ENCODE measurements around the gene LGR4. TPM values are rescaled to one million over a fixed set of nuclear protein-coding genes. Genes with fewer than 3 reads are reported as not detected.

LGR4 gene
- total RNA-seq, 1 donor from 2014 or later = 49.2 TPM

- DNase-seq (ENCODE audit: low spot score) = no peak
Observed at GRCh38 chr11:27427183-27427980, 45.2 kb downstream of the LGR4 start.

- no peak for DNase-seq (ENCODE audit: low spot score)
Observed at GRCh38 chr11:27425814-27426213, 46.8 kb downstream of the LGR4 start.

- DNase-seq (ENCODE audit: low spot score) = no peak
Observed at GRCh38 chr11:27423125-27423524, 49.5 kb downstream of the LGR4 start.

GRCh38 chr11:27421819-27422494 lies 50.6 kb downstream of the LGR4 start:
- no peak for DNase-seq (ENCODE audit: low spot score)

- no peak for DNase-seq (ENCODE audit: low spot score)
Observed at GRCh38 chr11:27420722-27421572, 51.6 kb downstream of the LGR4 start.

GRCh38 chr11:27420217-27420616 lies 52.4 kb downstream of the LGR4 start:
- no peak for DNase-seq (ENCODE audit: low spot score)

- no peak for DNase-seq (ENCODE audit: low spot score)
Observed at GRCh38 chr11:27418356-27418755, 54.2 kb downstream of the LGR4 start.

GRCh38 chr11:27416568-27417176 lies 55.9 kb downstream of the LGR4 start:
- no peak for DNase-seq (ENCODE audit: low spot score)

- no peak for DNase-seq (ENCODE audit: low spot score)
Observed at GRCh38 chr11:27414644-27415043, 57.9 kb downstream of the LGR4 start.

- DNase-seq (ENCODE audit: low spot score) = no peak
Observed at GRCh38 chr11:27413218-27413617, 59.4 kb downstream of the LGR4 start.

GRCh38 chr11:27412192-27412691 lies 60.3 kb downstream of the LGR4 start:
- DNase-seq (ENCODE audit: low spot score) = no peak

GRCh38 chr11:27411328-27411727 lies 61.3 kb downstream of the LGR4 start:
- no peak for DNase-seq (ENCODE audit: low spot score)

- no peak for DNase-seq (ENCODE audit: low spot score)
Observed at GRCh38 chr11:27410272-27410671, 62.3 kb downstream of the LGR4 start.

- no peak for DNase-seq (ENCODE audit: low spot score)
Observed at GRCh38 chr11:27409742-27410141, 62.8 kb downstream of the LGR4 start.

- DNase-seq (ENCODE audit: low spot score) = no peak
Observed at GRCh38 chr11:27409049-27409448, 63.5 kb downstream of the LGR4 start.

- DNase-seq (ENCODE audit: low spot score) = no peak
Observed at GRCh38 chr11:27408246-27408800, 64.3 kb downstream of the LGR4 start.

- no peak for DNase-seq (ENCODE audit: low spot score)
Observed at GRCh38 chr11:27406498-27407354, 65.9 kb downstream of the LGR4 start.

GRCh38 chr11:27405134-27405533 lies 67.5 kb downstream of the LGR4 start:
- DNase-seq (ENCODE audit: low spot score) = no peak

- DNase-seq (ENCODE audit: low spot score) = no peak
Observed at GRCh38 chr11:27404427-27404826, 68.2 kb downstream of the LGR4 start.

GRCh38 chr11:27403195-27403594 lies 69.4 kb downstream of the LGR4 start:
- DNase-seq (ENCODE audit: low spot score) = no peak

Measured in ureter (tissue), 1 donor.